ENCODE data around the gene KCNJ12. TPM values are rescaled to one million over a fixed set of nuclear protein-coding genes. Genes with fewer than 3 reads are reported as not detected.
"Not testable (repeated sequence)": the region's sequence is repeated elsewhere in the genome, so short reads cannot be mapped to it uniquely, and the experiment has no call there.

KCNJ12 gene
- total RNA-seq, 1 donor from 2014 or later: 6.7 TPM

- not testable (repeated sequence) for DNase-seq (ENCODE audit: low read depth)
Measured at GRCh38 chr17:21408224-21408623, 32.1 kb downstream of the KCNJ12 start.

GRCh38 chr17:21408766-21409300 lies 32.7 kb downstream of the KCNJ12 start:
- DNase-seq (ENCODE audit: low read depth): not testable (repeated sequence)

DNA sequence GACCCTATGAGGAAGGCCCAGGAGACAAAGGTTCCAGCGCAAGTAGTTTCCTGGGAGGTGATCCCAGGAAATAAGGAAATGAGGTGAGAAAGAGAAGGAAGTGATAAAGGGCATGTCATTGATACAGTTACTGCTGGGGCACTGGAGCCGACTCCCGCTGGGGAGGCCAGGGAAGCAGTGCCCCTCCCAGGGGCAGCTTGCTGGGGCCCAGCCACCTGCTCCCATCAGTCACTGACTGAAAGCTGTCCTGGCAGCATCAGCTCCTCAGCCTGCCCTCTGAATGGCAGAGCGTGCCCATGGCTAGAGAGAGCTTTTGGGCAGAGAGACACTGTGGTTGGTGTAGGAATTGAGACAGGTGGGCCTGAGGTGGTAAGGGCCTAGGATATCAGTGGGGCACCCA lies 33.2 kb downstream of the KCNJ12 start:
- DNase-seq (ENCODE audit: low read depth): not testable (repeated sequence)

GRCh38 chr17:21409971-21410370 lies 33.8 kb downstream of the KCNJ12 start:
- not testable (repeated sequence) for DNase-seq (ENCODE audit: low read depth)

DNA sequence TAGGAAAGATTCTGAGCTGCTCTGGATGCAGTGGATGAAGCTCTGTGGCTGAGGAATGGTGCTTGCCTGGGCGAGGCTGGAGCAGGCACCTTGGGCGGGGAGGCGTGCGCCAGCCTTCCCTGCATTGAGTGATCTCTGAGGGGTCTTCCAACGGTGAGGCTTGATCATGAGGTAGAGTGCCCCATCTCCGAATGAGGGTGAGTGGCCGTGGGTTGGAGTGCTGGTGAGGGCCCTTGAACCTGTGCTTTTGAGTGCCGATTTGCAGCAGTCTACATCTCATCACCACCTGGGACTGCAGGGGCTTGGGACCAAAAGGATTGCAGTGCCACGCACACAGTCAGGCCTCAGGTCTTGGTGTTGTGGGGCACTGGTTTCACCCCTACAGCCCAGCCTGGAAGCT lies 34.2 kb downstream of the KCNJ12 start:
- DNase-seq (ENCODE audit: low read depth): not testable (repeated sequence)

DNA sequence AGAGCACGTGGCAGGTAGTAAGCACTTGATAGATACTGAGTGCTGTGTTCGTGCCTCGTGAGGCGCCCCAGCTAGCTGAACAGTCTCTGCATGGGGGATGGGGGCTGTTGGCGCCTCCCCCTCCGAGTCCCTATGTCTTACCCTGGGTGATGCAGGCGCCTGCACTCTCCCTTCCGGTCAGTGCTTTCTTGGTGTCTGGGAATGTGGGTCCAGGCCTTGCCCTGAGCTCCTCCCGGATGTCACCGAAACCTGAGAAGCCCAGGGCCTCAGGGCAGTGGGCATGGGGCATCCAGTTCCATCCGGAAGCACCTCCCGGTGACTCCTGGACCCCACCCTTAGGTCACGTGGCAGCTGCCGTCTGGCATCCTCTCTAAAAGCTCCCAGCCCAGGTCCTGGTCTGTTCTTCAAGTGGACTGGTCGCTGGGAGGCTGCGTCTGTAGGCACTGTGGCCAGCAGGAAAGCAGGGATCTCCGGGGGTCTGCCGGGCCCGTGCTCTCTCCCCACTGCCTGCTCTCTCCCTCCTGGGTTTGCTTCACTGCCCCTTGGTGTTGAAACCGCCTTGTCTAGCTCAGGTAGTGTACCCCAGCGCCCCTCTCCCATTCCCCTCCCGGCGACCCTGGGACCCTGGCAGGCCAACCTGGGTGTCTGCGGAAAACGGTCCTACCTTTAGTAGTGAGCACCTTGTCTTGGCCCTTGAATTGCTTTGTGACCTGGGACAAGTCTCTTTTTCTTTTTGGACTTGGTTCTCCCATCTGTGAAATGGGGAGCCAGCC lies 34.9 kb downstream of the KCNJ12 start:
- not testable (repeated sequence) for DNase-seq (ENCODE audit: low read depth)

DNA sequence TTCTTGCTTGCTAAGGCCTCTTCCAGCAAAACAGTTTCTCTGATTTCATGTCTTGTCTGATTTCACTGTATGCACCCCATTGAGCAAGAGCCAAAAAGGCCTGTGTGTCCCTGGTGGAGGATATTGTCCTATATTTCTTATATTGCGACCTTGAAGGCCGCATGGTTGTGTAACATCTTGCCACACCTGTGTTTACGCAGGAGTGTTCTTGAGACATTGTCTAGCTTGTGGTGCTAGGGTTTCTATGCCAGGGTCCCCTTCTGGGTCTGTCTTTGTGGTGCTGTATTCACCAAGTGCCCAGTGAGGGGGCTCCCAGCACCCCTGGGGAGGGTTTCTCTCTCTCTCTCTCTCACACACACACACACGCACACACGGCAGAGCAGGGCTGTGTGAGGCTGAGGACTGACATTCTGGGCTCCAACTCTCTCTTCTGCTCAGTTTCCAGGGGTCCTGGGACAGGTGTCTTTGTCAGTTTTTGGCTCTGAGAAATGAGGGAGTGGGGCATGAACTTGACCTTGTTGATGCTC lies 35.6 kb downstream of the KCNJ12 start:
- DNase-seq (ENCODE audit: low read depth): not testable (repeated sequence)

GRCh38 chr17:21412207-21412681 lies 36.1 kb downstream of the KCNJ12 start:
- not testable (repeated sequence) for DNase-seq (ENCODE audit: low read depth)

GRCh38 chr17:21413570-21414279 lies 37.6 kb downstream of the KCNJ12 start:
- DNase-seq (ENCODE audit: low read depth): not testable (repeated sequence)

DNA sequence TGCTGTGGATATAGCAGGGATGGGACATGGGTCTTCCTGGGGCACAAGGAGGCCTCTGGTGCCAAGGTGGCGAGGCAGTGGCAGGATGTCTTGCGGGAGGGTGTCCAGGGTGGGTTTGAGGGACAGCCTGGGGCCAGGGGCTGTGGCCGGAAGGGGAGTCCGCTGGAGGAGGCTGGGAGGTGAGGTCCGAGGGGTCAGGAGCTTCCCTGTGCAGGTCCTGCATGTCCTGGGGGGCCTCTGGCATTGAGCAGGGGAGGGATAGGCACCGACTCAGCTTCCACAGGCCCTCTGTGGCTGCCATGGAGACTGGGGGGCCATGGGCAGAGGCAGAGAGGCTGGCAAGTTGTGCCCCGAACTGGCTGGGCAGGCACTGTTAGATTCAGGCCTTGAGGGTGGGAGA lies 38.5 kb downstream of the KCNJ12 start:
- DNase-seq (ENCODE audit: low read depth): not testable (repeated sequence)

DNA sequence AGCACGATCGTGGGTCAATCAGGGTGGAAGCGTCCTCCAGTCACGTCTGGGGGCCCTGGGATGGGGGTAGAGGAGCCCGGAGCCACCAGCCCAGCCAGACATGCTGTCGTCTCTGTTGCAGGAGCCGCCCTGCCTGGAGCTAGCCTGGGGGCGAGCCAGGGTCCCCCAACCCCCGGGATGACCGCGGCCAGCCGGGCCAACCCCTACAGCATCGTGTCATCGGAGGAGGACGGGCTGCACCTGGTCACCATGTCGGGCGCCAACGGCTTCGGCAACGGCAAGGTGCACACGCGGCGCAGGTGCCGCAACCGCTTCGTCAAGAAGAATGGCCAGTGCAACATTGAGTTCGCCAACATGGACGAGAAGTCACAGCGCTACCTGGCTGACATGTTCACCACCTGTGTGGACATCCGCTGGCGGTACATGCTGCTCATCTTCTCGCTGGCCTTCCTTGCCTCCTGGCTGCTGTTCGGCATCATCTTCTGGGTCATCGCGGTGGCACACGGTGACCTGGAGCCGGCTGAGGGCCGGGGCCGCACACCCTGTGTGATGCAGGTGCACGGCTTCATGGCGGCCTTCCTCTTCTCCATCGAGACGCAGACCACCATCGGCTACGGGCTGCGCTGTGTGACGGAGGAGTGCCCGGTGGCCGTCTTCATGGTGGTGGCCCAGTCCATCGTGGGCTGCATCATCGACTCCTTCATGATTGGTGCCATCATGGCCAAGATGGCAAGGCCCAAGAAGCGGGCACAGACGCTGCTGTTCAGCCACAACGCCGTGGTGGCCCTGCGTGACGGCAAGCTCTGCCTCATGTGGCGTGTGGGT lies 39.2 kb downstream of the KCNJ12 start:
- not testable (repeated sequence) for DNase-seq (ENCODE audit: low read depth)

- DNase-seq (ENCODE audit: low read depth): not testable (repeated sequence)
Measured at GRCh38 chr17:21416471-21416981, 40.4 kb downstream of the KCNJ12 start.

- DNase-seq (ENCODE audit: low read depth): not testable (repeated sequence)
Measured at GRCh38 chr17:21417349-21417748, 41.2 kb downstream of the KCNJ12 start.

GRCh38 chr17:21417921-21418320 lies 41.8 kb downstream of the KCNJ12 start:
- DNase-seq (ENCODE audit: low read depth): no peak

GRCh38 chr17:21418446-21419298 lies 42.5 kb downstream of the KCNJ12 start:
- no peak for DNase-seq (ENCODE audit: low read depth)

GRCh38 chr17:21419299-21420239 lies 43.4 kb downstream of the KCNJ12 start:
- no peak for DNase-seq (ENCODE audit: low read depth)

DNA sequence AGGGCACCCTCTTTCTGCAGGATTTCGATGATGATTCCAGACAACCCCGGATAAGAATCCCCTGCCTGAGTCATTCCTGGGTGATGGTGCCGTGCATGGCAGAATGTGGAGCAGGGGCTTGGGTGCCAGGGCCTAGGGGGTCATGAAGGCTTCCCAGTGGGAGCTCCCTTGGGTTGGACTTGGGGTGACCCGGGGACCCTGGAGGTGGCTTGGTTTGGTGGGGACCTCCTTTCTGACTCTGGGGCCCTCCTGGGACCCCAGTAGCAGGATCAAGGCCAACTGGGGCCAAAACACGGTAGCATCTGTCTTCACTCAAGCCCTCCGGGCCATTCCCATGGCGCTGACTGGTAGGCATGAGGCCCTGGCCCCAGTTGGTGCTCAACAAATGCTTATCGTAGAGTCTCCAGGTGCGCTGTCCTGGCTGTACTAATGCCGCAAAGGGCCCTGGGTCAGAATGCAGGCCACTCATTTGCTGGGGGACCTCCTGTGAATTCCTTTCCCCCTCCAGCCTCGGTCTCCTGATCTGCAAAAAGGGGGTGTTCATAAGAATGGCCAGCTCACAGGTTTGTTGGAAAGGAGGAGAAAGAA lies 44.4 kb downstream of the KCNJ12 start:
- DNase-seq (ENCODE audit: low read depth): not testable (repeated sequence)

- not testable (repeated sequence) for DNase-seq (ENCODE audit: low read depth)
Measured at GRCh38 chr17:21421421-21422310, 45.5 kb downstream of the KCNJ12 start.
